NCI-H2107 treated with DMSO at 0.1 percent for 48 hours (cell line): Measurements from ENCODE around the gene TTC19.

Source experiments
- DNase-seq: peaks from one replicate; lab custom pipeline; 2025; ENCODE audit not compliant: unreplicated experiment; lab: John Stamatoyannopoulos, UW

Gene TTC19, protein sequence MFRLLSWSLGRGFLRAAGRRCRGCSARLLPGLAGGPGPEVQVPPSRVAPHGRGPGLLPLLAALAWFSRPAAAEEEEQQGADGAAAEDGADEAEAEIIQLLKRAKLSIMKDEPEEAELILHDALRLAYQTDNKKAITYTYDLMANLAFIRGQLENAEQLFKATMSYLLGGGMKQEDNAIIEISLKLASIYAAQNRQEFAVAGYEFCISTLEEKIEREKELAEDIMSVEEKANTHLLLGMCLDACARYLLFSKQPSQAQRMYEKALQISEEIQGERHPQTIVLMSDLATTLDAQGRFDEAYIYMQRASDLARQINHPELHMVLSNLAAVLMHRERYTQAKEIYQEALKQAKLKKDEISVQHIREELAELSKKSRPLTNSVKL

DNA sequence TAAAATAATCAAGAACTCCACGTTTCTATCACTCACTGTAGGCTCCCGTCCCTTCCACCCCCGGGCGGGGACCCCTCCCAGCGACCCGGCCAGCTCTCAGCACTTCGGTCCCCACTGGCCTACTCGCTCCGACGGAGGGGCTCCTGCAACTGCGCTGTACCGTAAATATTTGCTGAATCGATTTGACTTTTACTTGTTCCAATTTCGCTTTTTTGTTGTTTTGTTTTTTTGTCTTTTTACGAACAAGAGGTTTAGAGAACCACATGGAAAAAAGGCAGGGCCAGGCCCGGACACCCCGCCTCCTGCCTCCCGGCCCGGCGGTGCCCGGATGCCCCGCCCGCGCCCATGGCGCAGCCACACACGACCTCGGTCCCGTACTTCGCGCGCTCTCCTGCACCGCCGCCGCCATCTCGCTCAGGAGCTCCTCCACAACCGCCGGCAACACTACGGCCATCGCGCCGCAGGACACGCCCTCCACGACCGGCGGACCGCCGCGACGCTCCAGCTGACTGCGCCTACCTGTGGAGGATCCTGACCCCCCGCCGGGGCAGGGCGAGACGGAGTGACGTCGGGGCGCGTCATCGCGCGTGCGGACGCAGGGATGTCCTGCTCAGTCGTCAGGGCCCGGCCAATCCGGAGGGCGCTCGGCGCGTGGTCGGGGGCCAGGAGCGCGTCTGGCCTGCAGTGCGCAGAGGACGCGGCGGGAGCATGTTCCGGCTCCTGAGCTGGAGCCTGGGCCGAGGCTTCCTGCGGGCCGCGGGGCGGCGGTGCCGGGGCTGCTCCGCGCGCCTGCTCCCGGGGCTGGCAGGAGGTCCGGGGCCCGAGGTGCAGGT, at the start of gene TTC19, which contains the start of gene ZSWIM7:
Gene TTC19 (plus strand): TSS at position 684 of the 833 bp plus-strand sequence. CDS start 25 bp downstream, at position 709.
Gene ZSWIM7 (minus strand): TSS at position 564 of the 833 bp plus-strand sequence. CDS start 110 bp downstream, at position 454.
- peak; percentile 72 for DNase-seq

DNA sequence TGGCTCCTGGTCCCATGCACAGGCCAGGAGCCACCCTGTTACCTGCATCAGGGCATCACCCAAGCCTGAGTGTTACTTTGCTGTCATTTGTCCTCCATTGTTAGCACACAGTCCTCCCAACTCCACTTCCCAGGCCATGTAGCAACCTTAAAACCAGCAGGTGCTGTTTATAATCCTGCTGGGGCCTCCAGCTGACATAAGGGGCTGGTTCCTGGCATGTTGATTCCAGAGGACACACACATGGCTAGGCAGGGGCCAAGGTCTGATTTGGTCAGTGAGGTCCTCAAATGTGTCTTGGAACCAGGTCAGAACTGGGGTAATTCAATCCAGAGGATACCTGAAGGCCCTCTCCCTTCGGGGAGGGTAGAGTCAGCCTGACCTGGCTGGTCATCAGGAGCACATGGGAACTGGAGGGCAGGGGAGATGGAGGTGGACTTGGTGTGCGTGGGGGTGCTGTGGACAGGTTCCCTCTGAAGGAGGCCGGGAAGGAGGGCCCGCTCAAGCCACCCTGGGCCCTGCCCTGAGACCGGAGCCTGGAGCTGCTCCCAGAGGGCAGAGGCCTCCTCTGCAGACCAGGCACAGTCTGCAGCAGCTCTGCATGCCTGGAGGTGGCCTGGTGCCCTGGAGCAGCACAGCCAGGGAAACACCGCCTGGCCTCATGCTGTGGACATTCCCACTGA, 48.1 kb upstream of the TTC19 start:
- no peak for DNase-seq

DNA sequence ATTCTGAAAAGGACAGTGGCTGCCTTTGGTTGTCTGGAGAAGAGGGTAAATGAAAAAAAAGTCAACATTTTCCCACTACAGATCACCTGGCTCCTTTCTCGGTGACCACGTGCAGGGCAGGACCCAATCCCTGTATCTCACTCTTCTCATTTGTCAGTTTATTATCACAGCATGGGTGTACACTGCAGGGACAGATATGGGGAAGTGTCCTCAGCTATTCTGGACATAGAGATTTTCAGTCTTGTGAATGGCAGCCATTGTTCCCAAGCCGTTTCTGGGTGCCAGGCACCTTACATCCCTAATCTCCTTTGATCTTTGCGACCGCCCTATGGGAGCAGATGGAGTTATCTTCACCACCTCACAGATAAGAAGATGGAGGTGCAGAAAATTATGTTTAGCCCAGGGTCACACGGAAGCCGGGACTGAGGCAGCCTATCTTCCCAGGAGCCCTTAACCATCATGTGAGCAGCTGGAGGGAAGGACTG, 47.5 kb upstream of the TTC19 start:
- DNase-seq: no peak

DNA sequence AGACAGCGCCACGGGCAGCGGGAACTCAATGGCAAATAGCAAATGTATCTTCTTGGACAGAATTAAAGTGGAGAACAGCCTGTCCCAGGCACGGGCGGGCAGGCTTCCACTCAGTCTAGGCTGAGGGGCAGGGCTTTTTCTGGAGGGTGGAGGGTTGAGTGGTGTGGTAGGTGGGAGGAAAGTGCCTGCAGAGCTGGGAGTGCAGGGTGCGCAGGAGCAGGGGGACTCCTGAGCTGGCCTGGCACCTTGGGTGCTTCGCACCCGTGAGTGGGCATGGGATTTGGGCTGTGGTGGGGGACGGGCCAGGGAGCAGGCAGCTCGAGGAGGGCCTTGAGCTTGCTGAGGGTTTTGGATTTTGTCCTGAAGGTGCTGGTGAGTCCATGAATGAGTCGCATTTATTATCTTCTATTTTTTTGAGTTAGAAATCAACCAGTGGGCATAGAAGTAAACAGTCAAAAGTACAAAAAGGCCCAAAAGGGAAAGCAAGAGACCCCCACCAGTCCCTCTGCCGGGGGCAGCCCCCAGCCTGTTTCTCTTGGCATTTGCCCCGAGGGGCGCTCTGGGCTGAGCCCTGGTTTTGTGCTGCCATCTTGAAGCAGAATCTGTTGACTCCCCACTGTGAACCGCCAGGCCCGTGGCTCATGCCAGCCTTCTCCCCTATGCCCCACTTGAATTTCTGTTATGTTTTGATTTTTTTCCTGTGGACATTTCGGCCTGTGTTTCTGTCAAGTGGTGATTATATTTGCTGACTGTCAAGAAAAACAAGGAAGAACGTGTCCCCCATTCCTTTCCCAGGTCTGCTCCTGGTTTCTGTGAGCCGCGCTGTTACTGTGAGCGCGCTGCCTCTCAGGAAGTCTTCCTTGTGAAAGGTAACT, 46.5 kb upstream of the TTC19 start:
- no peak for DNase-seq

DNA sequence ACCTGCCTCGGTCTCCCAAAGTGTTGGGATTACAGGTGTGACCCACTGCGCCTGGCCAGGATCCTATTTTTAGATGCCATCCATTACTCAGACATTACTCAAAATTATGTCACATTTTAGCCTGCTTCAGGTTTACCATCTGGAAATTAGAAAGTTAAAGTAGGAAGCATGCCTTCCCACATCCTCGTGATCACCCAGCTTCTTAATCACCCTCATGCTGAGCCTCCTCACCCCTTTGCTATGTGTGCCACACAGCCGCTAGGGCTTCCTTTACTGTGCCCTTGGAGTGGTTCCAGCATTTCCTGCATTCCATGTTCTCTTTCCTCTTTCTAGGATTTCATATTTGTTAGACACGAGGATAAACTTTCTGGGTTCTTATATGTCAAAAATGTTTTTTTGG, 45.4 kb upstream of the TTC19 start:
- no peak for DNase-seq

DNA sequence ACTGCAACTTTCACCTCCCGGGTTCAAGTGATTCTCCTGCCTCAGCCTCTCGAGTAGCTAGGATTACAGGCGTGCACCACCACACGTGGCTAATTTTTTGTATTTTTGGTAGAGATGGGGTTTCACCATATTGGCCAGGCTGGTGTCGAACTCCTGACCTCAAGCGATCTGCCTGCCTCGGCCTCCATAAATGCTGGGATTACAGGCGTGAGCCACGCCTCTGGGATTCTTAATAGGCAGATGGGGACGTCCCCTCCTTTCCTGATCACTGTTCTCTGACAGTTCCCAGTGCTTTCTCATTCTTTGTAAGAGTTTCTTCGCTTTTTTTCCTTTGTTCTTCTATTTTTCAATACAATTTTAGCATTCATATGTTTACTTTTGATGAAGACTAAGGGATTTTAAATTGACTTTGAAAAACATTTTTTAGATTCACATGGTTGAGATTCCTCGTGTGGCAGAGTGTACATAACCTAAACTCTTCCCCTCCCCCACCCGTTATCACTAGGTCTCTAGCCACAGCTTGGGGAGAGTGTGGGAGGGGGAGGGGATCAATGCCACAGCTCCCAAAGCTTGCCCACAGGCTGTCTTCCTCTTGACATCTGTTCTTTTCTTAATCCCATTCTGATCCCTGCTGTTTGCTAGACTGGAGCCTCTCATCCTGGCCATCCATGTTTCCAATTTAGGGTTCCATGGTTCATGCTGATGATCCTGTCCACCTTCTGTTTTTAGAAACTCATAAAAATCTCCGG, 43.7 kb upstream of the TTC19 start:
- DNase-seq: no peak

DNA sequence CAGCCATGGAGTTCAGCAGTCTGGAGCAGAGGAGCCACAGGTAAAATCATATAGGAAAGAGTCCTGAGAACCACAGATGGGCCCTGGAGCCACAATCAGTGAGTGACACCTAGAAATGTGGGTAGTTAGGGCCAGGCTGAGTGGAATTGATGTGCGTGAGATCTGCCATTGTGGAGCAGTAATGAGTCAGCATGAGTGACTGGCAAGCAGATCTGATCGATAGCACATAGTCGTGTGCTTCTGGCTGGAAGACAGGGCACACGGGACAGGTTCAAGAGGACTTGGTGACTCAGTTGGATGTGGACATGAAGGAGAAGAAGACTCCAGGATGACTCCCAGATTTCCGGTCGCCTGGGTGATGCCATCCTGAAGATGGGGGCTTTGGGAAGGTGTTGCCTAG, 42.4 kb upstream of the TTC19 start:
- no peak for DNase-seq

DNA sequence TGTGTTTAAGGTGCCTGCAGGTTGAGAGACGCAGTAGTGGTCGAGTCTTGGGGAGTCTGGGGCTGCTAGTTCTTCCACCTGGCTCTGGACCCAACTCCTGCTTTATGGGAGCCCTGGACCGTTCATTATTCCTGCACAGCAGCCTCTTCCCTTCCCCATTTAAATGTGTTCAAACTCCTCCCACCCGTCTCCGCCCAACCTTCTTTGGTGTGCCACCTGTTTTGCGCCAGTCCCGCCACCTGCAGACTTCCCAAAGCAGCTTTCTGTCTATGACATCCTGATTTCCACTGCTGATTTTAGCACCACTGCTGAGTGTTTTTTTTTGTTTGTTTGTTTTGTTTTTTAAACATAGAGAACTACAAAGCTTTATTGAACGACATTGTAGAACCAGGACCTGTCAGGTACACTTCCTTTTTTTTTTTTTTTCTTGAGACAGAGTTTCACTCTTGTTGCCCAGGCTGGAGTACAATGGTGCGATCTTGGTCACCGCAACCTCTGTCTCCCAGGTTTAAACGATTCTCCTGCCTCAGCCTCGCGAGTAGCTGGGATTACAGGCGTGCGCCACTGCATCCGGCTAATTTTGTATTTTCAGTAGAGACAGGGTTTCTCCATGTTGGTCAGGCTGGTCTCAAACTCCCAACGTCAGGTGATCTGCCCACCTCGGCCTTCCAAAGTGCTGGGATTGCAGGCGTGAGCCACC, 41.9 kb upstream of the TTC19 start:
- DNase-seq: peak; percentile 18

DNA sequence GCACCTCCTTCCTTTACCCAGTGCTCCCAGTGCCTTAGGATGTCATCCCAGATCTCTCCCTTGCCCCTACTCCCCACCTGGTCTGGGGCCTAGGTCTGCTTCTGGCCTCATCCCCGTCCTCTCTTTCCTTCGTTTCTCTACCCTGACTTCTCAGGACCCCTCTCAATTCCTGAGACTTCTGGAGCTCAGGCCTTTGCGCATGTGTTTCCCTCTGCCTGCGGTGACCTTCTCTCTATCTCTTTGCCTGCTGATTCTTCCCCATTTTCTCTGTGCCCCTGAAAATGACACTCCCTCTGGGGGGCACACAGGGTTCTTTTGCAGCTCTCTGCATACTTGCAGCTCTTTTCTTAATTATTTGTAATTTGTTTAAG, 41.2 kb upstream of the TTC19 start:
- DNase-seq: no peak

DNA sequence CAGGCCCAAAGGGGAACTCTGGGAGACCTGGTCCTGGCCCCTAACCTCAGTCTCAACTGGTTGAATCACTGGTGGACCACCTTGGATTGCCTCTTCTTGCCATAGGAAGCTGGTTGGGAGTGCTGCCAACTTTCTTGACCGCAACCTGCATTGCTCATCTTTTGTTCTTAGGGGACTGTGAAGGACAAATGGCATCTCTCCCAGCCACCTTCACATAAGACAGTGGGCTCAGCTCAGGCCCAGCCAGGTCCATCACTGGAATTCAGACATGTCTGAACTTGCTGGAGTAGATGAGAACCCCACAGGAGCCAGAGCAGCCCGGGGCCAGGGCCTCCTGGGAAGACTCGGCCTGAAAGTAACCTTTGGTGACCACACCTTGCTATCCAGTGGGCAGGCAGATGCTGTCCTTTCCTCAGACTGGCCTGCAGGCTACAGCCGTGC, 35.9 kb upstream of the TTC19 start:
- DNase-seq: no peak

DNA sequence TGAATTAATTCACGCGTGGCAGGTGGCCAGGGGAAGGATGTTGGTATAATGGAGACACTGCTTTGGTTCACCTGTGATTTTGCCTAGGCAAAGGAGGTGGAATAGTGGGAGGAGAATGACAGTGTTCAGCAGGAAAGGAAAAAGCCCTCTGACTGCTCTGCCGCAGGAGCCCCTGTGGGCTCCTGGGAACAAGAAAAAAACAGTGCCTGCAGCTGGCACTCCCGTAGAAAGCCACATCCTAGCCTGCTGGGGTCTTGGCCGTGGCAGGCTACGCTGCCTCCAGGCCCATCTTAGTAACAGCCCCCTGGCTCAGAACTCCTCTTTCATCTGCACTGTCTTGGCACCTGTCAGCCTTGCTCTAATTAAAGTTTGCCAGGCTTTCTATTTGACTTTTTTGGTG, 34.1 kb upstream of the TTC19 start:
- no peak for DNase-seq

DNA sequence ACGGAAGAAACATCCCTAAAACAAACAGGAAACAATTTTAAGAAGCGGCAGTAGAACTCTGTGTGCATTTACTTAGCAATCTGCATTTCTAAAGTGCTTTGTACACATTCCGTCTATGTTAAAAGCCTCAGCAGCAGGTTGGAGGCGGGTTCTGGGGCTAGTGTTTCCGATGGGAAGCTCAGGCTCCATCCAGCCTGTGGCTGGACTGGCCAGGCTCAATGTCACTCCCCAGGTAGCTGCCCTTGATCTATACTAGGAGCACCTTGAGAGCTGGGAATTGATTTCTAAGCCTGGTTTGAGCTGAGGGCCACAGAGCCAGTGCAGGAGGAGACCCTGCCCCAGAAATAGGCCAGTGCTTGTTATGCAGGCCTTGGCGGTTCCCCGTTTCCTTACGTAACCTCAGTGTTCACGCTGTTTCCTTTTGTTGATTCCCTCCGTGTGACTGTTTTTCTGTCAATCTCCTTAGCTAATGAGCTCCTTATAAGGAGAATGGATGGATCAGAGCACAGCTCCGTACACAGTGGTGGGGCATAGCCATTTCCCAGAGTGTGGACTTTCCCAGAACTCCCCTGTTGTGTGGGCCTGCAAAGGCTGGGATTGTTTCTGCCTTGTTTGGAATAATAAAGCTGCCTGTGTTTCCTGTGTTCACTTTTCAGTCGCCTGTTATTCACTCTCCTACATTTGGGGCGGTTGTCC, 33.3 kb upstream of the TTC19 start:
- peak; percentile 73 for DNase-seq

DNA sequence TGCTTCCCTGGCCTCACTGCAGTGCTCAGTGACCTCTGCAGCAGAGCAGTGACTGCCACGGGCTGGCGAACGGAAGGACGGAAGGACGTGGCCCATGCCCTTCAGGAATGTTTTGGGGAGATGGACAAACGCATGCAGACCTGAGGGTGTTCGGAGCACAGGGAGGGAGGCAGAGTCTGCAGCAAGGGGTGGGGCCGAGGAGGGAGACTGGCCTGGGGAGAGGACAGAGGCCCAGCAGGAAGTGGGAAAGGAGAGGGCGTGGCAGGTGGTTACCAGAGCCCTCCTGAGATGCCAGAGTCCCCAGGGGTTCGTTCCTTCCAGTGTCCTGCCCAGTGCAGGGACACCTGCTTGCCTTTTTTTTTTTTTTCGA, 32.8 kb upstream of the TTC19 start:
- peak; percentile 77 for DNase-seq

DNA sequence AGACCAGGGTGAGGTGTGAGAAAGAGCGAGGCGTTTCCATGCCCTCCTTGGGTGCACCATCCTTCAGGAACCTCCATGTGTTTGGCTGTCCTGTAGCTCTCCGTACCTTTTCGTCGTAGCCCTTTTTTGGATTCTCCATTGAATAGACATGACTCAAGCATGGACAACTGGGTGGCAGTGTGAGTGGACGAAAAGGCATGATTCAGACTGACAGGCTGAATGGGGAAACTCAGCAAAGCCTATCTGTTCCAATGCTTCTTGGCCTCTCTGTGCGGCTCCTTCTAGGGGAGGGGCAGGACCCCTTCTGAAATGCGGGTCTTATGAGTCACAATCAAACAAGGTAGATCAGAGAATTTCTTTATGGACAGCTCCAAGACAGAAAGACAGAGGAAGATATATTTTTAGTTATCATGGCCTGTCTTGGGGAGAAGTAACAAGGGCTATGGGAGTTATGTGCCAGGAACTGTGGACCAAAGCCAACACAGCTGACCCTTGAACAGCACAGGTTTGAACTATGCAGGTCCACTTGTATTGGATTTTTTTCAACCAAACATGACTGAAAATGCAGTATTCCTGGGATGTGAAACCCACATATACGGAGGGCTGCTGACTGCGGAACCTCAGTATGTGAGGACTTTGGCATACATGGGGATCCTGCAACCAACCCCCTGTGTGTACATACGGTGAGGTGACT, 31.8 kb upstream of the TTC19 start:
- DNase-seq: no peak

DNA sequence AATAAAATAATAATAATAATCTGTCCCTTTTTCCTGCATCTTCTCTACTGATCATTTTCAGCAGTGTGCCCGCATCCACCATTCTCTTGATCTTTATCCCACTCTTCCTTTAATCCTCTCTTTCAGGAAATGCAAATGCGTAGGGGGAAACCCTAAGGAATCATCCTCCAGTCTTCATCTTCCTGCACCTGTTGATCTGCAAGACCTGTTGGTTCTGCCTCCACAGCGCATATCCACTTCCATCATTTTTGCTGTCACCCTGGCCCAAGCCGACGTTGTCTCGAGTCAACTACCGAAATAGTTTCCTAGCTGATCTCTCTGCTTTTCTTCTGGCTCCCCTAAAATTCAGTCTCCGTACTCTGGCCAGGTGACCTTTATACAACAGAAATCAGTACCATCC, 30.2 kb upstream of the TTC19 start:
- no peak for DNase-seq

DNA sequence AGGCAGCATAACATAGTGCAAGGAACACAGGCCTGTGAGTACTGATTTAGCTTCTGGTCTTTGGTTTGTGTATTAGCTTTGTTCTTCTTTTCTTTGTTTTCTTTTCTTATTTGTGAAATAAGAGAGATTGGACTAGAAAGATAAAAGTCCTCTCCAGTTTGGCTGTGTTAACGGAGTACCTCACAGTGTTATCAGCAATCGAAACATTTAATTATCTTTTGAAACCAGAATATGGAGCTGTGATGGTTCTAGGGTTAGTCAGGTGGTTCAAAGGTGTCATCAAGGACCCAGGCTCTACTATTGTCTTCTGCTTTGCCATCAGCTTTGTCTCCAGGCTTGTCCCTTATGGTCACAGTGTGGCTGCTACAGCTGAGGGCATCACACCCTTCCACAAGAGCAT, 29.1 kb upstream of the TTC19 start:
- DNase-seq: no peak

DNA sequence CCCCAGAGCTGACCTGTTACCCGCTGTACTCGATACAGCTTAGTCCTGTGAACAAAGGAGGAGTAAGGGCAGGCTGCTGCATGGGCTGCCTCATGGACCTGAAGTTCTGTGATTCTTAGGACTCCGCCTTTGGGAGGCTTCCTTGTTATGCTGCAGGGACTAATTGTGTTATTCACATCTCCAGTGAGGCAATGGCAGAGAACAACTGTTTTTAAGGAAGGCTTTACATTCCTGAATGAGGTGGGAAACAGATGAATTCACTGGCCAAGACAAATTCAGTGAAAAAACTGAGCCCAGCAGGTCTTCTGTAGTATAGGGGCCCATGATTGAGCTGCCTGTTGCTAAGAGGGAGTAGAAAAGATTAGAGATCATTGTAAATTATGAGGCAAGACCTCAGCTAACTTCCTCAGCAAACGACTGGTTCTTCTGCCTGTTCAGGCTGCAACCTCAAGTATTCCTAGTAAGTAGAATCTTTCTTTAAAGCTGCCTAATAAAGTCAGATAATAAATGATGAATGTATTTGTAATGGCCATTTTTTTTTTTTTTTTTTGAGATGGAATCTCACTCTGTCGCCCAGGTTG, 28.4 kb upstream of the TTC19 start:
- DNase-seq: no peak

DNA sequence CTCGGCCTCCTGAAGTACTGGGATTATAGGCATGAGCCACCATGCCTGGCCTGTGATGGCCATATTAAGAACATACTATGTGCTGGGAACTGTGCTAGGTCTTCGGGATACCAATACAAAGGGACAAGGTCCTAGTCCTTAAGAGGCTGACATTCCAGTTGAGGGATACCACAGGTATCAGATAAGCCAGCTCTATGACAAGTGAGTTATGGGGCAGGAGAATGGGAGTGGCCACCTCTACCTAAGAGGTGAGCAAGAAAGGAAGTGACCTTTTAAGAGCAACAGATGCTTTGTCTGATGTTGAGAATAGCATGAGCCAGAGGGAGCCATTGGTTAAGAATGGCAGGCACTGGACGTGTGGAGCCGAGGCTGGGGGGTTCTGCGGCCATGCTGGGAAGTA, 27.7 kb upstream of the TTC19 start:
- DNase-seq: no peak
